NCI-H2196 (cell line): Measurements from ENCODE around the gene TENT5A.

Source experiments
- DNase-seq: peaks from one replicate; lab custom pipeline; 2025; ENCODE audit not compliant: unreplicated experiment; lab: John Stamatoyannopoulos, UW

TENT5A gene

DNA sequence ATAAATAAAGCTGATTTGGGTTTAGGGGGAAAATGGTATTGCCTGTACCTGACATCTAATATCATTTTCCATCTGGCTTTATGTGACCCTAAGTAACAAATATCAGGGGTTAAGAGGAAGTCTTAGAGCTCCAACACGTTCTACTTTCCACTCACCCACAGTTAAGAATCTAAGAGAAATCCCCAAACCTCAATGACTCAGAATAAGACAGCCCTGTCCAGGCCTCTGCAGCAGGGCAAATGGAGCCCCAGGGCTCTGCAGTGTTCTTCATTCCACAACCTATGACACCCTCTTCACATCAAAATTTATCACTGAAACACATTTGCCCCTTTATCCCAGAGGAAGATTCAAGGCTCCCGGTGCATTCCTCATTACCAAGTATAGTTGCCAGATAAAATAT lies 20.3 kb upstream of the TENT5A start:
- no peak for DNase-seq

DNA sequence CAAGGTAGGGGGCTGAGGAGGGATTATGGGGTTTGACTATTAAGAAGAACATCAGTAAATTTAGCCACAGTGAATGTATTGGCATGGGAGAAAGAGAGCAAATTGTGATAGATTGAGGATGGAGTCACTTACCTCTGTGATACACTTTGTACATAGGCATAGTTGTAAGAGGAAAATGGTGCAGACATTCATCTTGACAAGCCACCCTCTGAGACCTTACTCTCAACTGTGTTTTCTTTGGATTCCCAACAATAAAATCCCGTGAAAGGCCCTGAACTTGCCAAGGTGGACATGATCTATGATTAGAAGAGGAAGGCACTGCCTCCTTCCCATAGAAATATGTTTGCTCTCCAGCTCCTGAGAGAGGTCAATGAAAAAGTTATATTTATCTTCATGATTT lies 18.6 kb upstream of the TENT5A start:
- DNase-seq = no peak

DNA sequence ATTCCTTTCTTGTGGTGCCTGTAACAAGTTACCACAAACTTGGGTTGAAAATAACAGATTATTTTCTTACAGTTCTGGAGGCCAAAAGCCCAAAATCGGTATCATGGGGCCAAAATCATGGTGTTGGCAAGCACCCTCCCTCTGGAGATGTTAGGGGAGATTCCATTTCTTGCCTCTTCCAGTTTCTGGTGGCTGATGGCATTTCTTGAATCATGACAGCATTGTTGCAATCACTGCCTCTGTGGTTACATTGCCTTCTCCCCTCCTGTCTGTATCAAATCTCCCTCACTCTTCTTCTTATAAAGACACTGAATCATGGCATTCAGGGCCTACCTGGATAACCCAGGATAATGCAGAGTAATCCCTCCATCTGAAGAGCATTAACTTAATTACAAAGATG lies 17.9 kb upstream of the TENT5A start:
- no peak for DNase-seq

DNA sequence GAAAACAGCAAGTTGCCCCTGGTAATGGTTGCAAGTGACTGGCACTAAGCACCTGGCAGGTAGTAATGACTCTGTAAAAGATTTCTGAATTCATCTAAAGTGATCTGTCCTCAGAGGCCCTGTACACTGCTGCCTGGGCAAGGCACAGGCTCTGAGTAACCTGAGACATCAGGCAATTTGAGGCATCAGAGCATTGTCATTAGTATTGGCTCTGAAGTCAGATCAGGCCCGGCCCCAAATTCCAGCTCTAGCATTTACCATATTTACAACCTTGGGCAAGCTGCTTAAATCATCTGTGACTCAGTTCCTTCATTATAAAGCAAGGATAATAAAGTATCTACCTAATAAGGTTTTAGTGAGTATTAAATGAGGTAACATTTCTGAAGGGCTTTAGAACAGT lies 17.3 kb upstream of the TENT5A start:
- peak; percentile 20 for DNase-seq

- DNase-seq = no peak
Measured at GRCh38 chr6:81768150-81768942, 15.9 kb upstream of the TENT5A start.

- no peak for DNase-seq
Measured at GRCh38 chr6:81767163-81767891, 14.8 kb upstream of the TENT5A start.

DNA sequence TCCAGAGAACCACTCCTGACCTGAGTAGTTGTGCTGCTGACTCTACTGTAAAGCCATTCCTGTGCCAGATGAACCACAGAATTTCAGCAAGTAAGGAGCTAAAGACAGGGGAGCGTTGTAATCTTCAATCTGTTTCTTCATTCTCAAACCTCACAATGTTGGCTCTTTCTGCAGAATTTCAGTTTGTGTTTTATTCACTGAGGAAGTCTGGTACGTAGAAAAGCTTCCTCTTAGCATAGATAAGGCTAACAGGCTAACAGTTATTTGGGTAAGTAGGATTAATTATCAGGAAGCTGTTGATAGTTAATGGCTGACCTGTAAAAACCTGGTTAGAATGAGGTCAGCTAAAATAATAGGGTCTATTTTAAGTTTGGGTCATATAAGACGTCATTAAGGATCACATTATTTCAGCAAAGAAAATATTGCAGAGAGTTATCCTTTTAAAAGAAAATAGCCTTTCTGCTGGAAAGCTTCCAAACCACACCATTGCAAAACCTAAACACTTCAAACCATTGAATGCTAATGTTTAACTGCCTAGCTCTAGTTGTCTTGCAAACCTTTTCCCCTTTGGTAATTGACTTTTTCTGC lies 14.1 kb upstream of the TENT5A start:
- peak; percentile 43 for DNase-seq

- no peak for DNase-seq
Measured at GRCh38 chr6:81764531-81764930, 12.1 kb upstream of the TENT5A start.

DNA sequence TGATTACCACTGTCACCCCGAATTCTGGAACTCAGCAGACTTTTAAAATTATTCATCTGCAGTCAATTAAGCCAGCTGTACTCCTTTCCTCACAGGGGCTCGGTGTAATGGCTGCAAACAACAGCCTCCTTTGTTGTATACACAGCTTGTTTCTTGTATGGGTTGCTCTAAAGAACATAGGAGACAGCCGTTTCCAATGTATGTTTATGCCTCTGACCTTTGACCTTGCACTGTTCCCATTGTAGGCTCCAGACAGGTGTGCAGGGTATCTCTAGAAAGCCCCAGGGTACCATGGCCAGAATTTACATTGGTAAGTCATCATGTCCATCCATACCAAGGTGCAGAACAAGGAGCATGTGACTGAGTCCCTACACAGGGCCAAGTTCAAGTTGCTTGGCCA lies 11.5 kb upstream of the TENT5A start:
- DNase-seq = no peak

DNA sequence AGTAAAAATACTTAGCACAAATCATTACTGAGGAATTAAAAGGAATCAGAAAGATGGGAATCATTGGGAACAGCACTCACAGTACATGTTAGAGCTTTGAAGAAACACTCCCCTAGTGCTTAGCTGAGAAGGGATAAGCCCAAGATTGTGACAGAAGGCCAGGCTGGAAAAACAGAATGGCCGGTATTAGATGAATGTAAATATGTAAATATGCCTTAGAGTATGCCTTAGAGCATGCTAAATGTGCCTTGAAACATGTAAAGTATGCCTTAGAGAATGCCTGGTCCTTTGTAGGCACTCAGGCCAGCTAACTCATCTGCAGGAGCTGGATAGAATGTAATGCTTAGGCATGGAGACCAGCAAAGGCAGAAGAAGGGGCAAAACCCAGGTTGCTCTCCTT lies 10.6 kb upstream of the TENT5A start:
- no peak for DNase-seq

GRCh38 chr6:81762606-81763005 lies 10.1 kb upstream of the TENT5A start:
- no peak for DNase-seq

DNA sequence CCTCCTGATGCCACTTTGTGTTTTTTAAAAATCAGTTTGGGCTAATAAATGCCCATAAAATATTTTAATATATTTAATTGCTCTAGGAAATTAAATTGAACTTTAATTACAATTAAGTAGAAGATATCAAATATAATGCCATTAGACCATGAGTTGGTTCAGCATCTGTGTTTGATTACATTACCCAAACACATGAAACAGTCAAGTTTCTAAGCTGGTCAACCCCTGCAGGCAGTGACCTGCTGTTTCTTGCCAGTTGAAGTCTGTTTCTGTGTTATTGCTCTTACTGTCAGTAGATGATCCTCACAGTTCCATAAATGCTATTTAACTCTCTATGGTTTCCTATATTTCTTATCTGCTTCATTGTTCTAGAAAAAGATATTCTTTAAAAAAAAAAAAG lies 9.7 kb upstream of the TENT5A start:
- DNase-seq = no peak

- no peak for DNase-seq
Measured at GRCh38 chr6:81761197-81761596, 8.7 kb upstream of the TENT5A start.

GRCh38 chr6:81759782-81760181 lies 7.3 kb upstream of the TENT5A start:
- DNase-seq = no peak

DNA sequence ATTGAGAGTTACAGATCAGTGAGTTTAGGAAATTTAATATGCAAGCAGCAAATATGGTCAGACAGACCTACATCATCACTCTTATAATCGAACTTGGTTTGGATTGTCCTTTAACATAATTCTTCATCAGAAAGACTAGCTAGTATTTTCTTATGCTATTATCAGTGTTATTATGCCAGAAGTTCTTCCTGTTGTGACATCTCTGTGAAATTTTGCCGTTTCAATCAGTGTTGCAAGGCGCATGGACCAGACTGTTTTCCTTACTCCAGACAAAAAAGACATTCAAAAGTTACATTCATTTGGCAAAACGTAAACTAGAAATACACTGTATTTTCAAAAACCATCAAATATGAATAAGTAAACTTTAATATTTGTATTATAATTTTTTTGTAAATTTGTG lies 5.7 kb upstream of the TENT5A start:
- DNase-seq = no peak

GRCh38 chr6:81756690-81757089 lies 4.2 kb upstream of the TENT5A start:
- DNase-seq = no peak

- no peak for DNase-seq
Measured at GRCh38 chr6:81755551-81755950, 3.1 kb upstream of the TENT5A start.

- DNase-seq = no peak
Measured at GRCh38 chr6:81754906-81755305, 2.4 kb upstream of the TENT5A start.

- peak; percentile 76 for DNase-seq
Measured at GRCh38 chr6:81753711-81754577, 1.5 kb upstream of the TENT5A start.

DNA sequence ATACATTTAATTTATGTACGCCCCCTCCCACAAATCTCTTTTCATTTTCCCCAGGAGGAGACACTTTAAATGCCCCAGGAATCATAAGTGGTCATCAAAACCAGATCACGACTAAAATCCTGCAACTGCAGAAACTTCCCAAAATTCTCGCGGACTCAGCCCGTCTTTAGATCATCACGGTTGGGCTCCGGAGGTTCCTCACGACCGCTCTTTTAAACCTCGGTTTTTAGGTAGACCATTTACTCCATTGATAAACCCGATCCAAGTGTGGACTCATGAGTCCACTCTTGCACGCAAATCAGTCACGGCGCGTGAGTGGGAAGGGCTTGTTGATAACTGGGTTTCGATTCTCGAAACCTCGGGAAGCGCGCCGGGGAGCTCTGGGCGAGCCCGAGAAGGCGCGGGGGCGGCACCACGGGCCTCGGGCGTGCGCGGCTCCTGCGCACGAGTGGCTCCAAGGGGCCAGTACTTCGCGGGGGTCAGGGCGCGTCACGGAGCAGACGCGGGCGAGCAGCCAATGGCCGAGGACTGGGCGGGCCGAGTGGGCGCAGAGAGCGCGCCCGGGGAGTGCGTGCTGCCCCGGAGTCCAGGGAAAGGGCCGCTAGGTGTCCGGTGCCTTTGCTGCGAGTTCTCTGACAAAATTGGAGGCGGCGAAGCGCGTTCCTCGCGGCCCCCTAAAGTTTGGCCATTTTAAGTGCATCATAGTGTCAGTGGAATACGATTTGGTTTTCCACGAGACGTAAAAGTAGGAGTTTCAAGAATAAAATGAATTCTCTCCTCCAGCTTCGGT lies 635 bp upstream of the TENT5A start:
- peak; percentile 75 for DNase-seq
